Fibroblast of gingiva (primary cell): ENCODE data around the gene FAM227B.
"Not testable (repeated sequence)": the region's sequence is repeated elsewhere in the genome, so short reads cannot be mapped to it uniquely, and the experiment has no call there.

Experiments
- DNase-seq: peaks from one replicate; pipeline ENCODE4 v3.0.0-alpha.2; 2011; ENCODE audit warnings: low read depth

Gene FAM227B

DNA sequence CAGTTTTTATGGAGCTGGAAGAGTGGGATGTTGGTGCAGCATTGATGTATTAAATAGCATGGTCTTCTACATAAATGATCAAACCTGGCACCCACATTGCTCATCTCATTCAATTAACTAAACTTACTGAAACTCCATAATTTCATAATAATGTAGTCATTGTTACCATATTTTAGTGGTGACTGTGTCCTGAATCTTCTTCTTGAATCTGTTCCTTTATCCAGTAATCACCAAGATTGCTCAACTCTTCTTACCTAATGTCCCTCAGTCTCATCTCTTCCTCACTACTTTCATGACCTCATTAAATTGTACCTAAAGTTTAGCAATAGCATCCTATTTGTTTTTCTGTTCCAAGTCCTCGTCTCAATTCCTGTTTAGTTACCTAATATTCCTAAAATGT, 127.8 kb downstream of the FAM227B start:
- peak; percentile 92 for DNase-seq

- no peak for DNase-seq
These were observed 128.5 kb downstream of the FAM227B start for GRCh38 chr15:49492151-49492550.

DNA sequence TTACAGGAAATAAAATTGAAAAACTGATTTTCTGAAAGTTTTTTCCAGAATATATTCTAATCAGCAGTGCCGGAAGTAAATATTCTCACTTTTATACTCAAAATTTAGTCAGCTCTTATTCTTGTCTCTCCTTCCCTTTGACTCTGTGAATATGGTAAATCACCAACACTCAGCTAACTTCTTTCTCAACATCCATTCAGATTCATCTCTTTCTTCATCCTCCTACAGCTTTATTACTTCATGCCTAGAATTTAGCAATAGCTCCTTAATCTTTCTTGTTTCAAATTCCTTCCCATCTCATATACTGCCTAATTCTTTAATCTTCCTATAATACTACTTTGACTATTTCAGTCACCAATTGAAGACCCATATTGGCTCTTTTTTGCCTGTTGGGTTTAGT, 129.7 kb downstream of the FAM227B start:
- DNase-seq, result peak; percentile 49

DNA sequence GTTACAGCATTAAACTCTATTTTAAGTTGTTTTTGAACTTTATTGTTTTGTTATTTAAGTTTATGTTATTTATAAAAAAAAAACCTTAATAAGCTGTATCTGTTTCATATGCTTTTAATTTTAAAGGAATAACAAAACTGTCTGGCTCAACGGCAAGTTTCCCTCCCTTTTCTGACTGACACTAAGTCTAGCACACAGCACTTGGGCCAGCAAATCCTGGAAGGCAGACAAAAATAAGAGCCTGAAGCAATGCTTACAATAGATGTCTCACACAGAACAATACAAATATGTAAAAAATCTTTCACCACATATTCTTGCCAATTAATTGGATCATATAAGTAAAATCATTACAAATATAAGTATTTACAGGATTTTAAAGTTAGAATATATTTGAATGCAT, 135.2 kb downstream of the FAM227B start:
- DNase-seq, result peak; percentile 83

DNA sequence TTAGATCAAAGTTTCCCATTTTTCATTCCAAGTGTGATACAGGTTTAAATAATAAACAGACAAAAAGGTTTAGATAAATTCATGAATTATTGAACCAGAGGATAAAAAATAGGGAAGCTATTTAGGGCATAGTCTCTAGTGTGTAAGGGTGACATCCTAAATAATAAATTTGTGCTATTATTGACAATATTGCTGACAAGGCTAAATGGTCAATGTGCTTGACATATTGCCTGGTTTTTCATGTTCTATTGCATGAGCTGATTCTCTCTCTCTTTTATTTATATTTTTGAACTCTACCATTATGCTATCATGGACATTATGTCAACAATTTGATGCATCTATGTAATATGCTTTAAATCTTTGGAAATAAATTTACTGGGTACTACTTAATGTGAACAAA, 141.6 kb downstream of the FAM227B start:
- not testable (repeated sequence) for DNase-seq

DNA sequence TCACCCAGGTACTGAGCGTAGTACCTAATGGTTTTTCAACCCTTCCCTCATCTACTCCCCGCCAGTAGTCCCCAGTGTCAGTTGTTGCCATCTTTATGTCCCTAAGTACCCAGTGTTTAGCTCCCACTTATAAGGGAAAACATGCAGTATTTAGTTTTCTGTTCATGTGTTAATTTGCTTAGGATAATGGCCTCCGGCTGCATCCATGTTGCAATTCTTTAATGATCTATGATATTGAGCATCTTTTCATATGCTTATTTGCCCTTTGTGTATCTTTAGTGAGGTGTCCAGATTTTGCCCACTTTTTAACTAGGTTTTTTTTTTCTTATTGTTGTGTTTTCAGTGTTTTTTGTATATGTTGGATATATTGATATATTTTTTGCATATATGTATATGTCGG, 142.6 kb downstream of the FAM227B start:
- DNase-seq, result not testable (repeated sequence)

DNA sequence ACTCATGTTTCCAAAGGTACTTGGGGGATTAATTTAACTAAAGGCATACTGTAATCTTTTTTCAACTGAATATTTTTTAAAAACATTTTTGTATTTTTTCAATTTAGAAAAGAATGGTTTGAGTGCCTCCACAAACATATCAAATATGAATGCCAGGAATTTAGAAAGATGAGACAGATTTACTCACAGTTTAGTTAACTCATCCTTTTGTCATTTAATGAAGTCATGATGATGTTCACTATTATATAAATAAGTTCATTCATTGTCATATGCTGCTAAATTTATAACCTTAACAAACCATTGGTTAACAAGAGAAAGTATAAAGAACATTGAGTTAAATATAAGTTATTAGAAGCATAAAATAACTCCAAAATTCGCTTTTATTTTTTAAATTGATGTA, 147.6 kb downstream of the FAM227B start:
- DNase-seq, result no peak

- no peak for DNase-seq
These were observed 148.3 kb downstream of the FAM227B start for GRCh38 chr15:49472338-49472737.

GRCh38 chr15:49471733-49472132, 148.9 kb downstream of the FAM227B start:
- no peak for DNase-seq

GRCh38 chr15:49471248-49471647, 149.4 kb downstream of the FAM227B start:
- not testable (repeated sequence) for DNase-seq

- peak; percentile 65 for DNase-seq
These were observed 152.2 kb downstream of the FAM227B start for GRCh38 chr15:49468481-49468839.

DNA sequence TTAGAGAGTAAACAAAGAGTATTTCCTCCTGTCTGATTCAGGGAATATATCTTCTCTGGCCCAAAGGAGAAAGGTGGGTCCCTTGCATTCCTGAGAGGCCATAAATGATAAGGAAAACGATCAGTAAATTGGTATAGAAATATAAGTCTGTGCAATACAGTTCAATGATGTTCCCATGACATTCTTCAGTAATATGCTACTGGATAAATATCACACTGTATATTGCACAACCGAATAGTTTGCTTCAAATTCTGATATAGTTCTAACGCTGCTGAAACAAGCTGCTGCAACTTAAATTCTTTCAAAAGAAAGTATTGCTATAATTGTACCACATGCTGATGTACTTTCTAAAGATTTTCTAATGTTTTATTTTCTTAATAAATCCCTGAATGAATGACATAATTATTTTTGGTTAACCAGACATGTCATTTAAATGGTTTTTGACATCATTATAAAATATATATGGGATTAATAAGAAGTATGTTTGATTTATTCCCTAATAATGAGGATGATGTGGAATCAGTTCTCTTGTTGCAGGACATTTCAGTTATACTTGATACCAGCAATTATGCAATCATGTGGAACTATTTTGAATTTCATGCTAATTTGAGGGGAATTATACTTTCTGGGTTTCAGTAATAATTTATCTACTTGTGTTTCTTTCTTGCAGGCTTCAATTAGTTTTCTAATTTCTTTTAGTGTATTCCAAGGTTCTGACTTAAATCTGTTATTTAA, 152.7 kb downstream of the FAM227B start:
- peak; percentile 65 for DNase-seq

GRCh38 chr15:49466119-49466518, 154.5 kb downstream of the FAM227B start:
- DNase-seq, result no peak

DNA sequence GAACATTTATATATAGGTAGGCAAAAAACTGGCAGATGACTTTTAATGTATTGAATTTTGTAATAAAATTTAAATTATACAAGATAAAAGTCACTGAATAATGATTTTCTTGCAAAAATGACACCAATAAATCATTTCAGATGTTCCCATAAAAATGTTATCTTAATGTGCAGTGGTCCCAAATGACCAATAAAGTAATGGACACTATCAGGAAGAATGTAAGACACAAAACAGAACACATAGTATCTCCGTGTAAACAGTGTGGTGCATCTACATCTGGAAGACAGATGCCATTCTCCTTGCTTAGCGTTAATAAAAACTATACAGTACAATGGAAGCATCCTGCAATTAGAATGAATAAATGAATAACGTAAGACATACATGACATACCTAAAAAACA, 156.1 kb downstream of the FAM227B start:
- no peak for DNase-seq

GRCh38 chr15:49462232-49462844, 158.3 kb downstream of the FAM227B start:
- peak; percentile 42 for DNase-seq

GRCh38 chr15:49460411-49460941, 160.1 kb downstream of the FAM227B start:
- peak; percentile 76 for DNase-seq

DNA sequence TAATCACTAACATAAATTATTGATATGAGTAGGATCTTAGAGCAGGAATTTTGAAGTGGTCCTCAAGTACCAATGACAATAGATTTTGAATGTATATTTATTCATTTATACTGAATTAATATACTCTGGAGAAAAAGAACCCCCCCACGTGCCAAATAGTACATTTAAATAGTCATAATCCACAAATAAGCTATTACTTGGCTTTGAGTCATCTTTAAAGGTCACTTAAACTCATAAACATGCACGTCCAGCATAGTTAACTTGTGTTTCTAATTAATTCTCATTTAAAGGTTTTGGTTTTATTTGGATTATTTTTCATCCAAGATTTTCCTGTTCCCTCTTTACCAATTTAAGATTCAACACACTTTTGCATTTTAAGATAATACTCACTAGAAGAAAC, 162.5 kb downstream of the FAM227B start:
- DNase-seq, result peak; percentile 54

GRCh38 chr15:49456166-49456565, 164.5 kb downstream of the FAM227B start:
- DNase-seq, result no peak

DNA sequence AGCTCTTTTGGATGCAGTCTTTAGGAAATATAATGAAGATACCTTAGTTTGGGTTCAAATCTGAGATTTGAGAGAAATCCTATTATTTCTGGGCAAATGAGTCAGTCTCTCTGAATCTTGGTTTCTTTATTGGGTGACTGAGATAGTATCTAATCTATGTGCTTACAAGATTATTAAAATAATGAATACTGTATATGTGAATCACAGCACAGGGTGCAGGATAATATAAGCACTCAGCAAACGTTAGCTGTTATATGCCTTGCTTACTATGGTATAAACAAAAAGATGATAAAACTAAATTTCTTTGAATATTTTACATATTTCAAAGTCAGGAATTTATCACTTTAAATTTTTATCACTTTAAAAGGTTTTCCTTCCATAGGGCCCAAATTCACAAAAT, 168.0 kb downstream of the FAM227B start:
- no peak for DNase-seq

DNA sequence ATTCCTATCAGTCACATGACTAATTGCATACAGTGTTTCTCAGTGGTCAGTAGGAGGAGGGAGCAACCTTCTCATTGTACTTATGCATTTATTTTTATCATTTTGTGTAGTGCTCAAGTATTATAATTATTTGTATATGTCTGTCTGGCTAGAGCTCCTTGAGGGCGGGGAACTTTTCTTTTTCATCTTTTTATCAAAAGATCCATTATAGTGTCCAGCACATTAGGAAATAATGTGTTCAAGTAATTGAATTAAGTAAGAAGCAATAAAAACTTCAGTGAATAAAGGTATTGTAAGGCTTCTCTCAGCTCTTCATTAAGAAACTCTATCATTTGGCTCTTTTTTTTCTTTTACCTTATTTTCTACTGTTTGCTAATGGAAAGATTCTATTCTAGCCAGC, 178.8 kb downstream of the FAM227B start:
- no peak for DNase-seq

GRCh38 chr15:49441356-49441755, 179.3 kb downstream of the FAM227B start:
- no peak for DNase-seq

DNA sequence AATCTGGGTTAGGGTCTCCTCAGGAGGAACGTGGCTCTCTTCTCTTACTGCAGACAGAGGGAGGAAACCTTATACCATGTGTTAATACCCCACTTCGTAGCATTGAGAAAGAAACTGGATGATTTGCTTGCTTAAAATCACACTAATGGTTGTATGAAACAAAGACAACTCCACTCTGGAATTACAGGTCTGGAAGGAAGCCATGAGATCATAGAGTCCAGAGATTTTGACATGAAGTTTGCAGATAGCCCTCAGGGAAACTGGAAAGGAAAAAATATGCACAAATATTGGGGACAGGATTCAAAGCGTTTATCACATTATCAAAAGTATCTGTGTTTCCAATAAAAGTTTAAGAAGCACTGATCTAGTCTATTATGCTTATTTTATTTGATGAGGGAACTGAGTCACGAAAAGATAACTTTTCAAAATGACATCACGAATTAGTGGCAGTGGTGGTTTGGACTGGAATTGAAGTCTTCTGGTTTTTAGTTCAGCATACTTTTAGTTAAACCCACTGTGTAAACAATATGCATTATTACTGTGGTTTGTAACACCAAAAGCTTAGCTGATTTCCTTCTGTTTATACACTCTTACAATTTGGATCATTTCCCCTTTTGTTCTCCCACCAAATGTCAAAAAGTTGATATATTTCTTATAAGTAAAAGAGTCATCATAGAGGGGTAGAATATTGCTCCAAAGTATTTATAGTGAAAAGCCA, 180.8 kb downstream of the FAM227B start:
- DNase-seq, result peak; percentile 10
